Right lobe of liver (tissue), 6 donors: ENCODE data around the gene NR2C2AP. TPM values are rescaled to one million over a fixed set of nuclear protein-coding genes. Genes with fewer than 3 reads are reported as not detected.
A peak's percentile ranks its signal among the peaks of the same experiment; 100 is the strongest.

Experiments
- ATAC-seq, 4 donors: fragments of 200-7000 bp; cut with Tn5 transposase; one replicate each; pipeline ENCODE4 v1.9.1; 2020; ENCODE audit warnings: mild to moderate bottlenecking in 4 of 4, moderate library complexity in 4 of 4
- DNase-seq, 3 donors: peaks; one replicate each; pipeline ENCODE4 v3.0.0-alpha.2; 2020
- H3K27ac ChIP-seq, 3 donors: fragments of 200-600 bp; one replicate each; pipeline ENCODE4 v1.8.0; 2022
- H3K27me3 ChIP-seq, 2 donors: fragments of 200-600 bp; one replicate each; pipeline ENCODE4 v1.8.0; 2022
- H3K36me3 ChIP-seq, 4 donors: fragments of 200-600 bp; sonication (generic) in 1 of 4; one replicate each; pipeline versions ENCODE4 v1.5.1 to v1.8.0; 2017 to 2022; ENCODE audit warnings: control low read depth in 1 of 4
- H3K4me1 ChIP-seq, 4 donors: fragments of 200-600 bp; sonication (generic) in 1 of 4; one replicate each; pipeline versions ENCODE4 v1.5.1 to v1.8.0; 2017 to 2022; ENCODE audit warnings: control low read depth in 1 of 4
- H3K4me3 ChIP-seq, 3 donors: fragments of 200-600 bp; one replicate each; pipeline ENCODE4 v1.8.0; 2022
- H3K9me3 ChIP-seq, 4 donors: fragments of 200-600 bp; sonication (generic) in 1 of 4; one replicate each; pipeline versions ENCODE4 v1.5.1 to v1.8.0; 2017 to 2022; ENCODE audit warnings: control low read depth in 1 of 4
- CTCF ChIP-seq, 4 donors: fragments of 200-600 bp in 3 of 4; fragments of 450-650 bp in 1 of 4; IDR thresholded peaks; one replicate each; pipeline versions ENCODE4 v1.5.1 to v1.8.0; 2016 to 2022; ENCODE audit warnings: antibody characterized with exemption in 4 of 4, mild to moderate bottlenecking in 2 of 4
- POLR2A ChIP-seq: fragments of 450-650 bp; IDR thresholded peaks from one replicate; pipeline ENCODE4 v1.6.1; 2017; ENCODE audit warnings: antibody characterized with exemption, mild to moderate bottlenecking
- WGBS: methylation state at CpG from one replicate; pipeline ENCODE4 v1.1.6; 2018; ENCODE audit warnings: low coverage, low lambda C conversion rate; ENCODE audit not compliant: insufficient coverage; ENCODE audit errors: missing lambda C conversion rate; 5-methylcytosine and 5-hydroxymethylcytosine counted together
- intact Hi-C, 2 donors: fragments of 100-400 bp; cut with DNase I; formaldehyde crosslinking; loops; one replicate each; pipeline versions ENCODE4 v1.11.2 to v1.14.1; 2022
- total RNA-seq, 6 experiments: library from RNA; depleted of rRNA in 2 of 6; stranded (reverse); fragments of >200 nt in 2 of 6; fragmentation: NEBNext Ultra II Directional in 3 of 6; extraction: Animal tissue kit (Norgen Biotek cat#: 25700) in 3 of 6; gene quantifications; one replicate each; pipeline versions ENCODE4 v1.1.0 to v1.2.4, GENCODE V29; 2016 to 2023
- donor health status: DM: no; HTN: yes; CAD: no.
- donor health status: DM: no; HTN: no; CAD: no.
- donor health status: DM: no; HTN: no; CAD: no.
- donor health status: DM: no; HTN: yes; CAD: no.
- donor health status: DM: no; HTN: yes; CAD: no.

NR2C2AP gene
- total RNA-seq, 6 experiments from 2014 or later: 2.6 to 11.3 (median 5.4) TPM

- H3K4me1 ChIP-seq: peaks cover 0 to 15% (median 0%) of the 10 kb centered on the region in 4 donors
- no peak for DNase-seq
- 68% methylated on average over 3 of the region's 3 CpGs for WGBS
- H3K4me3 ChIP-seq: no peak overlapping the region
- no peaks in the 10 kb centered on the region for H3K9me3 ChIP-seq
- no peaks in the 10 kb centered on the region for H3K27me3 ChIP-seq
- no peaks in the 10 kb centered on the region for H3K36me3 ChIP-seq
- intact Hi-C loops: no loop called here
- H3K27ac ChIP-seq: no peak overlapping the region
- ATAC-seq: no peak
- TF ChIP-seq CTCF (IDR thresholded peaks at IDR 0.05) (no peak), POLR2A (no peak)
Measured at GRCh38 chr19:19167612-19168011, 35.6 kb downstream of the NR2C2AP start.

GRCh38 chr19:19165396-19165795 is 37.8 kb downstream of the NR2C2AP start:
- DNase-seq: no peak
- H3K9me3 ChIP-seq: no peaks in the 10 kb centered on the region
- ATAC-seq: no peak
- H3K4me3 ChIP-seq: no peak overlapping the region
- no peak overlapping the region for H3K27ac ChIP-seq
- peaks cover 0 to 5% (median 0%) of the 10 kb centered on the region in 4 donors for H3K4me1 ChIP-seq
- no peaks in the 10 kb centered on the region for H3K27me3 ChIP-seq
- H3K36me3 ChIP-seq: no peaks in the 10 kb centered on the region
- intact Hi-C loops: no loop called here
- no CpG with 5 or more reads among the region's 1 CpG for WGBS
- no peak for TF ChIP-seq POLR2A
- TF ChIP-seq CTCF (IDR thresholded peaks at IDR 0.05): no peak

GRCh38 chr19:19162495-19162894 is 40.7 kb downstream of the NR2C2AP start:
- no peaks in the 10 kb centered on the region for H3K4me1 ChIP-seq
- no peak overlapping the region for H3K27ac ChIP-seq
- H3K36me3 ChIP-seq: no peaks in the 10 kb centered on the region
- no peaks in the 10 kb centered on the region for H3K27me3 ChIP-seq
- no peak overlapping the region for H3K4me3 ChIP-seq
- no peaks in the 10 kb centered on the region for H3K9me3 ChIP-seq
- WGBS: no CpG with 5 or more reads among the region's 7 CpGs
- DNase-seq (no peak), ATAC-seq (peak in 2 of 4 donors; percentile 7 to 14)
- no peak for TF ChIP-seq CTCF (IDR thresholded peaks at IDR 0.05)
- TF ChIP-seq POLR2A: no peak
- intact Hi-C loops: no loop called here

GRCh38 chr19:19160461-19161035 is 42.7 kb downstream of the NR2C2AP start:
- Histone ChIP-seq H3K27ac (no peak overlapping the region), H3K9me3 (no peaks in the 10 kb centered on the region), H3K4me3 (no peak overlapping the region), H3K36me3 (no peaks in the 10 kb centered on the region), H3K27me3 (no peaks in the 10 kb centered on the region), H3K4me1 (no peaks in the 10 kb centered on the region)
- ATAC-seq: peak in 1 of 4 donors; percentile 15
- WGBS: 41% methylated on average over 8 of the region's 26 CpGs
- intact Hi-C loops: no loop called here
- DNase-seq: no peak
- TF ChIP-seq POLR2A (no peak), CTCF (IDR thresholded peaks at IDR 0.05) (no peak)

- intact Hi-C loops: no loop called here
- TF ChIP-seq POLR2A (no peak), CTCF (IDR thresholded peaks at IDR 0.05) (no peak)
- no peaks in the 10 kb centered on the region for H3K4me1 ChIP-seq
- ATAC-seq: no peak
- H3K9me3 ChIP-seq: no peaks in the 10 kb centered on the region
- DNase-seq: no peak
- no peaks in the 10 kb centered on the region for H3K36me3 ChIP-seq
- no peaks in the 10 kb centered on the region for H3K27me3 ChIP-seq
- WGBS: no CpG with 5 or more reads among the region's 4 CpGs
- no peak overlapping the region for H3K4me3 ChIP-seq
- H3K27ac ChIP-seq: no peak overlapping the region
Measured at GRCh38 chr19:19159534-19159933, 43.7 kb downstream of the NR2C2AP start.
